ENCODE measurements around the gene CDH13. TPM values are rescaled to one million over a fixed set of nuclear protein-coding genes. Genes with fewer than 3 reads are reported as not detected.

CDH13 gene
- total and polyA plus RNA-seq, 9 of the 15 experiments (the other 6 are each of a cell fraction or from before 2014, with no cell fraction given) = 0.03 TPM; not detected in 8

DNA sequence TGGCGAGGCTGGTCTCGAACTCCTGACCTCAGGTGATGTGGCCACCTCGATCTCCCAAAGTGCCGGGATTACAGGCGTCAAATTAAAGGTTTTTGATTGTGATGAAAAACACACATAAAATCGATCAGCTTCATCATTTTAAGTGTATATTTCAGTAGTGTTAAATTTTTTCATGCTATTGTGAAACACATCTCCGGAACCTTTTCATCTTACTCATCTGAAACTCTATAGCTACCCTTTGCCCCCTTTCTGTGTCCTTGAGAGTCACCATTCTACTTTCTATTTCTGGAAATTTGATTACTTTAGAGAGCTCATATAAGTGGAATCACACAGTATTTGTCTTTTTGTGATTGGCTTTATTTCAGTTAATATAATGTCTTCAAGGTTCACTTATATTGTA is 702.7 kb downstream of the CDH13 start:
- no peak overlapping the region for H3K4me3 ChIP-seq
- no peaks in the 10 kb centered on the region for H3K79me2 ChIP-seq (ENCODE audit: control insufficient read depth, insufficient read depth, low read length)
- no peak for ATAC-seq
- ChIA-PET POLR2A (no interaction called here), CTCF (ENCODE audit: low intra/inter-chr PET ratio) (no interaction called here)
- no peaks in the 10 kb centered on the region for H3K9me1 ChIP-seq (ENCODE audit: control insufficient read depth, insufficient read depth, low read length)
- DNase-seq (ENCODE audit: extremely low read depth in 1 of 4, low spot score in 3 of 4) = no peak
- FAIRE-seq = no peak
- peaks cover 1% of the 10 kb centered on the region; the same call in 1 of the 2 replicates for H3K9me3 ChIP-seq (replicated peaks; ENCODE audit: control insufficient read depth, insufficient read depth, low read depth, low read length)
- H3K4me2 ChIP-seq (ENCODE audit: insufficient read depth, low read length) = no peak overlapping the region
- no peaks in the 10 kb centered on the region for H4K20me1 ChIP-seq (replicated peaks; ENCODE audit: control insufficient read depth, insufficient read depth, low read length)
- in situ Hi-C loops (cut with MboI) (no loop called here), intact Hi-C loops (cut with micrococcal nuclease) (no loop called here)
- H3K36me3 ChIP-seq (ENCODE audit: control insufficient read depth, insufficient read depth, low read length) = no peaks in the 10 kb centered on the region
- no peaks in the 10 kb centered on the region for H3K27me3 ChIP-seq (ENCODE audit: control insufficient read depth in 2 of 2, insufficient read depth in 2 of 2, low read length in 2 of 2)
- WGBS (ENCODE audit: insufficient coverage, low coverage, missing lambda C conversion rate) = 2% methylated on average over 7 of the region's 7 CpGs
- no peak overlapping the region for H2AFZ ChIP-seq (ENCODE audit: low read depth, low read length)
- no peak overlapping the region for H3K9ac ChIP-seq (ENCODE audit: insufficient read depth in 1 of 2, low read depth in 2 of 2, low read length in 2 of 2)
- H3K4me1 ChIP-seq (replicated peaks in 1 of 2; ENCODE audit: control insufficient read depth in 2 of 2, insufficient read depth in 2 of 2, low read length in 2 of 2) = no peaks in the 10 kb centered on the region
- BruUV-seq (replicated peaks) = no TSS peak
- TF ChIP-seq ZNF263 (CRISPR knock-in tag; IDR thresholded peaks at IDR 0.05; ENCODE audit: borderline replicate concordance) (no peak), TSC22D4 (tag; IDR thresholded peaks at IDR 0.05) (no peak), CBX2 (IDR thresholded peaks at IDR 0.05; ENCODE audit: insufficient read depth, low read length, poor library complexity, severe bottlenecking) (no peak)
- no peak overlapping the region for H3K27ac ChIP-seq (ENCODE audit: extremely low read depth, low read depth, low read length)

DNA sequence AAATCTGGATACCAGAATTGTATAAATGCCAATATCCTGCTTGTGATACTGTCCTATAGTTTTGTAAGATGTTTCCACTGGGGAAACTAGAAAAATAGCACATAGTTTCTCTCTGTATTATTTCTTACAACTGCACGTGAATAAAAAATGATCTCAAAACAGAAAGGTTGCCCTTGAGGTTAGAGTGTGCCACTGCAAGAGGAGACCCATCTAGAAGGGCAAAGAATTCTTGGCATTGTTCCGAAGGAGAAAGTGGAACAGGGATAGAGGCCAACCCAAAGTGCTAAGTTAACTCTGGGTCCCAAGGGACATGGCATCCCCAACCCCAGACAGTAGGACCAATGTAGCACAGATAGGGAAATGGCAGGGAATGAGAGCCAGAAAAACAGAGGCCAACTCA is 703.5 kb downstream of the CDH13 start:
- H3K4me2 ChIP-seq (ENCODE audit: insufficient read depth, low read length) = no peak overlapping the region
- no peaks in the 10 kb centered on the region for H3K27me3 ChIP-seq (ENCODE audit: control insufficient read depth in 2 of 2, insufficient read depth in 2 of 2, low read length in 2 of 2)
- H3K9me1 ChIP-seq (ENCODE audit: control insufficient read depth, insufficient read depth, low read length) = no peaks in the 10 kb centered on the region
- POLR2A ChIA-PET = no interaction called here
- H3K79me2 ChIP-seq (ENCODE audit: control insufficient read depth, insufficient read depth, low read length) = no peaks in the 10 kb centered on the region
- H3K9ac ChIP-seq (ENCODE audit: insufficient read depth in 1 of 2, low read depth in 2 of 2, low read length in 2 of 2) = no peak overlapping the region
- 0% methylated on average over 2 of the region's 2 CpGs for WGBS (ENCODE audit: insufficient coverage, low coverage, missing lambda C conversion rate)
- no TSS peak for BruUV-seq (replicated peaks)
- no peak overlapping the region for H3K27ac ChIP-seq (ENCODE audit: extremely low read depth, low read depth, low read length)
- H4K20me1 ChIP-seq (replicated peaks; ENCODE audit: control insufficient read depth, insufficient read depth, low read length) = no peaks in the 10 kb centered on the region
- no peaks in the 10 kb centered on the region for H3K36me3 ChIP-seq (ENCODE audit: control insufficient read depth, insufficient read depth, low read length)
- CTCF ChIA-PET (ENCODE audit: low intra/inter-chr PET ratio) = no interaction called here
- no peak for DNase-seq (ENCODE audit: extremely low read depth in 1 of 4, low spot score in 3 of 4)
- in situ Hi-C loops (cut with MboI) = no loop called here
- no peak overlapping the region for H3K4me3 ChIP-seq
- no peak for FAIRE-seq
- peaks cover 1% of the 10 kb centered on the region; the same call in 1 of the 2 replicates for H3K9me3 ChIP-seq (replicated peaks; ENCODE audit: control insufficient read depth, insufficient read depth, low read depth, low read length)
- no peak for ATAC-seq
- no peak overlapping the region for H2AFZ ChIP-seq (ENCODE audit: low read depth, low read length)
- intact Hi-C loops (cut with micrococcal nuclease) = no loop called here
- H3K4me1 ChIP-seq (replicated peaks in 1 of 2; ENCODE audit: control insufficient read depth in 2 of 2, insufficient read depth in 2 of 2, low read length in 2 of 2) = no peaks in the 10 kb centered on the region
- TF ChIP-seq, protein P1, sequence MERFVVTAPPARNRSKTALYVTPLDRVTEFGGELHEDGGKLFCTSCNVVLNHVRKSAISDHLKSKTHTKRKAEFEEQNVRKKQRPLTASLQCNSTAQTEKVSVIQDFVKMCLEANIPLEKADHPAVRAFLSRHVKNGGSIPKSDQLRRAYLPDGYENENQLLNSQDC (CRISPR knock-in tag; IDR thresholded peaks at IDR 0.05) = no peak
- TF ChIP-seq ZKSCAN8 (CRISPR knock-in tag; IDR thresholded peaks at IDR 0.05) (no peak), TARDBP (IDR thresholded peaks at IDR 0.05) (no peak), CTBP1 (IDR thresholded peaks at IDR 0.05; ENCODE audit: borderline replicate concordance) (no peak), KDM2B (CRISPR knock-in tag; IDR thresholded peaks at IDR 0.05) (no peak), TAF7 (tag; IDR thresholded peaks at IDR 0.05) (no peak), HDAC2 (IDR thresholded peaks at IDR 0.05) (no peak), SUPT5H (IDR thresholded peaks at IDR 0.05) (no peak), ARID2 (IDR thresholded peaks at IDR 0.05) (no peak), POLR2AphosphoS2 (IDR thresholded peaks at IDR 0.05; ENCODE audit: low read length) (no peak)
- TF ChIP-seq, protein P2, sequence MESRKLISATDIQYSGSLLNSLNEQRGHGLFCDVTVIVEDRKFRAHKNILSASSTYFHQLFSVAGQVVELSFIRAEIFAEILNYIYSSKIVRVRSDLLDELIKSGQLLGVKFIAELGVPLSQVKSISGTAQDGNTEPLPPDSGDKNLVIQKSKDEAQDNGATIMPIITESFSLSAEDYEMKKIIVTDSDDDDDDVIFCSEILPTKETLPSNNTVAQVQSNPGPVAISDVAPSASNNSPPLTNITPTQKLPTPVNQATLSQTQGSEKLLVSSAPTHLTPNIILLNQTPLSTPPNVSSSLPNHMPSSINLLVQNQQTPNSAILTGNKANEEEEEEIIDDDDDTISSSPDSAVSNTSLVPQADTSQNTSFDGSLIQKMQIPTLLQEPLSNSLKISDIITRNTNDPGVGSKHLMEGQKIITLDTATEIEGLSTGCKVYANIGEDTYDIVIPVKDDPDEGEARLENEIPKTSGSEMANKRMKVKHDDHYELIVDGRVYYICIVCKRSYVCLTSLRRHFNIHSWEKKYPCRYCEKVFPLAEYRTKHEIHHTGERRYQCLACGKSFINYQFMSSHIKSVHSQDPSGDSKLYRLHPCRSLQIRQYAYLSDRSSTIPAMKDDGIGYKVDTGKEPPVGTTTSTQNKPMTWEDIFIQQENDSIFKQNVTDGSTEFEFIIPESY (CRISPR knock-in tag; IDR thresholded peaks at IDR 0.05) = no peak

Measured in K562 (cell line).